HG02840 (cell line): ENCODE results near the gene TAS1R2.

Experiments used
- ATAC-seq: cut with Tn5 transposase; IDR thresholded peaks from one replicate; pipeline ENCODE4 v1.9.1; 2021; ENCODE audit warnings: mild to moderate bottlenecking, moderate library complexity, moderate number of reproducible peaks; ENCODE audit not compliant: unreplicated experiment, low FRiP score

TAS1R2 gene

DNA sequence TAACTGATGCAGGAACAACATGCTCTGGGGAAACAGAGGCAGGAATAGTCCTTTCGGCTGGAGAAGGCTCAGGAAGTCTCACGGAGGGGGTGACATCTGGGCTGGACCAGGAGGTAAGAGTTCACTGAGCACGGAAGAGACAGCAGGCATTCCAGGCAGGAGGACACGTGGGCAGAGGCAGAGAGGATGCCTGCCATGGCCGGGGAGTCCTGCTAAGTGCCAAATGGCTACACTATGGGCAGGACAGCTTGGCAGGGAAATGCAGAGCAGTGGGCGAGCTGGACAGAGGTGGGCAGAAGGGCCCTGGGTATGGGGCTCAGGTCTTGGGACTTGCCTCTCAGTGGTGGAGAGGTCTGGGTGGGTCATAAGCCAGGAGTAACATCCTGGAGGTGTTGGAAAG is 25.3 kb upstream of the TAS1R2 start:
- no peak for ATAC-seq

DNA sequence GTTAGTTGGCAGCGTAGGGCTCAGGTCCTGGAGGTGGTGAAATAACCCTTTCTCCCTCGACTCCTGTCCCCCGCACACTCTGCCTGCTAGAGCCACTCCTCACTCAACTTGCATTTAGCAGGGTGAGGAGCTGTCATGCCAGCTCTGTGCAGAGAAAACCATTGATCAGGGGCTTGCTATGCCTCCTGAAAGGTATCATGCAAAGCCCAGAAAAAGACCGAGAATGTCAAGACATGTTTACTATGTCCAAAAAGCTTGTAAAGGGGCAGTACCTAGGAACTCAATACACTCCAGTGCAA is 24.9 kb upstream of the TAS1R2 start:
- no peak for ATAC-seq

DNA sequence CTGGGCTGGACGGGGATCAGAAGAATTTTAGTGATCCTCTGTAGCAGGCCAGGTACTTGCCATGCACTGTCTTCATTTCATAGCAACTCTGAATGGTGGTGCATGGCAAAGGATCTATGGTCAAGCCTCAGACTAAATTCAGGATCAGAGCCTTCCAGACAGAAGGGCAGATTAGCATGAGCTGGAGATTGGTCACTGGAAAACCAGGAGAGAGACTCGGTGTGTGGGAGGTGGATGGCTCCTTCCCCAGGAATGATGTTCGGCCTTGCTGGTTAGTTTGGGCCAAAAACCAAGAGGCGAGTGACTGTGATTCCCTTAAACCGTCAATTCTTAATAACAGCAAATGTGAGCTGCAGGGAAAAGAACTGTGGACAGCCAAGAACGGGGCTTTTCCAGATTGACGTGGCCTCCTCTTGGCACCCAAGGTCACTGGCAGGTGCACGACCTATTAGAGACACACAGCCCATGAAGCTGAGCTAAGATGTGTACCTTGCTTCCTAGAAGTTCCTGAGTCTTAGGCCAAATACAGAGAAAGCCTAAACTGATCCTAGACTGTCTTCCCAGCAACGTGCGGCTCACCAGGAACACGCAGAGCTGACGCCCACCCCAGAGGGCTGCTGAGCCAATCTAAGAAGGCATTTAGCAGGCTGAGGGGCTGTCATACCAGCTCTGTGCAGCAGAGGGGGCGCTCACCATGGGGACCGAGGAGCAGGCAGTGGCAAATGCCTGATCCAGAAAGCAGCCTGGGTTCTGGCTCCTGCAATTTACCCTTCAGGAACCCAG is 24.4 kb upstream of the TAS1R2 start:
- ATAC-seq = no peak

DNA sequence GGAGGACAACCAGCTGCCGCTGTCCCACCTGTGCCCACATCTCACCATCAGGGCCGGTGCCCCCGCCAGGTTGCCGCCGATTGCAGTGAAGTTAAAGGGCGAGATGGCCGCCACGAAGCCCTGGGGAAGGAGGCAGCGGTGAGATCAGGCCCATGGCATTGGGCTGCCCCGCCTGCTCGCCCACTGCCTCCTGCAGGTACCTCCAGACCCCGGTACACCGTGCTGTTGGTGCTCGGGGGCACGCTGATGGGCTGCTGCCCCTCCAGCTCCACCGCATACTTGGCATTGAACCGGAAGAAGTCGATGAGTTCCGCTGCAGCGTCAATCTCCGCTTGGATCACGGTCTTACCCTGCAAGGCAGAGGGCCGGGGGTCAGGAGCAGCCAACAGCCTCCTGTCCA is 23.6 kb upstream of the TAS1R2 start:
- ATAC-seq = no peak

DNA sequence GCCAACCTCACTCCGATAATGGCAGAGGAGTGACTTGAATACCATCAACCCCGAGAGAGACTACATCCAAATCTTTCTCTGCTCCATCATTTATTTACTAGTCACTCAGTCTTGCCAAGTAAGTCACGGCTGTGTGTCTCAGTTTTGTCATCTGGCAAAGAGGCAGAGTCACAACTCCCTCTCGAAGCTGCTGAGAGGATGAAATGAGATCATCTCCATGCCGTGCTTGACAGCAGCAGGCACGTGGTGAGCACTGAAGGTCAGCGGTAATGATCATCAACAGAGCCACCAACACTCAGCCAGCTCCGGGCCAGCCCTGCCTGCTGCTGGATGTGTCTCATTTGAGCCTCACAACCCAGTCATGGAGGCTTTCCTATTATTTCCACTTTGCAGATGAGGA is 23.0 kb upstream of the TAS1R2 start:
- ATAC-seq = no peak

DNA sequence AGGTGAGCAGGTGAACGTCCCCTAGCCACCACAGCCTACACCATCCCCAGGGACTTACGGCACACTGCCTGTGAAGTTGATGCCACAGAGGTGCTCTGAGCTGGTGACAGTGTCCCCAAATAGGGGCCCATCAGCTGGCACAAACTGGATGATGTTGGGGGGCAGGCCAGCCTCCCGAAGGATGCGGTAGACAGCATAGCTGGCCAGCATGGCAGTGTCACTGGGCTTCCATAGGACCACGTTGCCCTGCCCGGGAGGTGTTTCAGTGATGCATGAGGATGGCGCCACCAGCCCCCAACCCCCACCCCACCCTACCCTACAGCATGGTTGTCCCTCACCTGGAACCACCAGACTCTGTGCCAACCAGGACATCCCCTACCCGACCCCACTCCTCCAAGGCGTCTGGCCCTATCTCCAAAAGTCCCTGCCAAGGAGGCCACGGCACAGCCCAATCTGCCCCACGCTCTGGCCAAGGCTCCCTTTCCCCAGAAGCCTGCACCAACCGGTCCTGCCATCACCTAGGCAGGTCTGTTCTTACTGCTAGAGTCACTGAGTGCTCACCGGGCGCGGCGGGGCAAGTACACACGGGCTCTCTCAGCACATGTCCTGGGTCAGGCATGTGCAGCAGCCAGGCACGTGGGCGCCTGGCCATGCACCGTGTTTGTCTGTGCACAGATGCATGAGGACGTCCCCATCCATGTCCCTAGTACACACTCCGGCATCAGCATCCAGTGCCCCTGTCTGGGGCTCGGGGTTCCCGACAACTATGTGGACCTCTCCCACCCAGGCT is 22.4 kb upstream of the TAS1R2 start:
- no peak for ATAC-seq

DNA sequence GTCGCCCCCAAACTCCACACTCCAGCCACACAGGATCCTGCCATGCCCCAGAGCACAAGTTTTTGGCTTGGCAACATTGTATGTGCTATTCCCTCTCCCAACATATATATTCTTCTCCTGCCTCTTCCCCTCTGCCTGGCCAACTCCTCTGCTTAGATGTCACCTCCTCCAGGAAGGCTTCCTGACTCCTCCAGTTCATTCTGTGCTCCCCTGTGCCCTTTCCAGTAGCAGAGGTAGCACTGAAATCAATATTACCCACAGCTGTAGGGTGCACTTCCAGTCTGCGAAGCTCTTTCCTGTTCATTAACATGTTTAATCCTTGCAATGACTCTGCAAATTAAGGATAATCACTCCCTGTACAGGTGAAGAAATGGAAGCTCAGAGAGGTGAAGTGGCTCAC is 21.7 kb upstream of the TAS1R2 start:
- ATAC-seq = no peak

DNA sequence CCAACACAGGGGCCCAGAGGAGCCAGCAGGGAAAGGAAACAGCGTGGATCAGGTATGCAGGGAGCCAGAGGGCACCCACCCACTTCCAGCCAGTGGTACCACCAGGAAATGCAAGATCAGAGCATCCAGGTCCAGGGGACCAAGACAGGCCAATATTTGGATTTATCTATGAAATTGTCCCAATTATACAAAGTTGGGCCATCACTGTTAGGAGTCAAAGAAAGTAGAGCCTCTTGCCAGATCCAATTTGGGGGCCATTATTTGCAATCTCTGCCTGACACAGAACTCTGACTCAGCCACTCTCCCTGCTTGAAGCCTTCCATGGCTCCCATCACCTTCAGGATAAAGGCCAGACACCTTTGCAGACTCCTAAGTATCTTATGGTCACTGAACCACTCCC is 21.1 kb upstream of the TAS1R2 start:
- no peak for ATAC-seq

DNA sequence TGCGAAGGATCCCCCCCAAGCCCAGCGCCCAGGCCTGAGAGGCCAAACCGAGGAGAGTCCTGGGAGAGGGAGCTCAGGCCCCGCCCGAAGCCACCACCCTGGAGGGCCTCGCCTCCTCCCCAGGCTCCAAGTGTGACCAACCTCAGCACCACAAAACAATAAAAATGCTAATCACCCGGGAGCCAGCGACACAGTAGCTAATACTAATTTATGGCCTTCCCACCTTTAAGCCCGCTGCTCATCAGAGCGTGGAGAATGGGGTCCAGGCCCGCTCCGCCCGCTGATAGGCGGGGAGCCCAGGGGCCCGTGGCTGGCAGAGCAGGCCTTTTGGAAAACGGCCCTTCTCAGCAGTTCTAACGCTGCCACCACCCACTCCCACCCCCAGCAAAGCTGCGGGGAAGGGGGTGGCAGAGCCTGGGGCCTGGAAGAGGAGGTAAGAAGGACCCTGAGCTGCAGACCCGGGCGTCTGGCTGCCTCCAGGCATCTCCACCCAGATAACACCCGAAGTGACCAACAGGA is 20.4 kb upstream of the TAS1R2 start:
- ATAC-seq = no peak

DNA sequence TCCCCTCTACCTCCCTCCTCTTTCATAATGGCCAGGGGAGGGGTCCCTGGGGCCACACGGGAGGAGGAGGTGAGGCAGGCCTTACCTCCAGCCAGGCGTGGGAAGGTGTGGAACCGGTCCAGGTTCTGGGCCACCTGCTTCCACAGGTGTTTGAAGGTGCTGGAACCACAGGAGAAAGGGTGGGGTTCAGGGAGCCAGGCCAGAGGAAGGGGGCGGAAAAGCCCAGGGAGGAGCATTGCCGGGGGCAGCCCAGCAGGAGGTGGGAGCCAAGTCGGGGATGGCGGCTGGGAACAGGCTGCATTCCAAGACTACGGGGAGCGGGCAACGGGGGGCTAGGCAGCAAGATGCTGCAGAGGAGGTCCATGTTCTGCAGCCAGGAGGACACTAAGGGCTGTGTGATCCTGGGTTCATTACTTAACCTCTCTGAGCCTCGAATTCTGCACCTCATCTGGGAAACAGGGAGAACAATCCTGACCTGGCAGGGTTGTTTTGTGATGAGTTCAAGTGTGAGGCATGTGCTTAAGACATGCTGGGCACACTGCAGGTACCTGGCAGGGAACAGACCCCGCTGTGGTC is 19.8 kb upstream of the TAS1R2 start:
- ATAC-seq = no peak

DNA sequence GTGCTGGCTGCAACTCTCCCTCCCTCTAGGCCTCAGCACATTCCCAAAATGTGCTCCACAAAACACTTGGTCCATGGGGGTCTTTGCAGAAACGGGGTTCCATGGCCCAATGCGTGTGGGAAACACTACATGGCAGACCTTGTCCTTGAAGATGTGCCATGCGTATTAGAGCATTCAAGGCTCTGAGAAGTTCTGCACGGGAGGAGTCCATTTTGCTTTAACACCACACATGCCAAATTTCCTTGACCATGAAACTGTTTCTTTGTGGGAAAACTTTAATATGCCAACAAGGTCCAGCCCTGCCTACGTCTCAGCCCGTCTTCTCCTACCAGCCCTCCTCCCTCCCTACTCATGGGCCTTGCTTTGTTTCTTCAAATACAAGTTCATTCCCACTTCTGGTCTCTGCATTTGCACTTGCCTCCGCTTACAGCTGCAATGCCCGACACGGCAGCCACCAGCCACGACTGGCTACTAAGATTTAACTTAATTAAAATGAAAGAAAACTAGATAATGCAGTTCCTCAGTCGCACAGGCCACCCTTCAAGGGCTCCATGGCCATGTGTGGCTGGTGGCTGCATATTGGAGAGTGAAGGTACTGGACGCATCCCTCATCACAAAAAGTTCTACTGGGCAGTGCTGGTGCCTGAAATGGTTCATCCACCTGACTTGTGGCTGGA is 19.2 kb upstream of the TAS1R2 start:
- no peak for ATAC-seq

DNA sequence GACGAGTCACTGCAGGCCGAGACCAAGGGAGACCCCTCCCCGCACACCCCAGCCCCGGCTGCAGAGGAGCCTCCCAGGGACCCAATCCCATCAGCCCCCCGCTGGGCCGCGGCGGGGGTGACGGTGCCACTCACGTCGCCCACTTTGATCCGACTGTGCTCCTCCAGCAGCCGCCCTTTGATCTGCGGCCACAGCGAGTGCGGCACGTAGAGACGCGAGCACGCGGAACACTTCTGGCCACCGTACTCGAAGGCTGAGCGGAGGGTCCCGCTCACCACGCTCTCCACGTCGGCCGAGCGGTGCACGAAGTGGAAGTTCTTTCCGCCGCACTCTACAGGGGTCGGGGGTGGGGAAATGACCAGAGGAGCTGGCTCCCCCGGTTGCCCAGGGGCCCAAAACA is 17.8 kb upstream of the TAS1R2 start:
- ATAC-seq = no peak

DNA sequence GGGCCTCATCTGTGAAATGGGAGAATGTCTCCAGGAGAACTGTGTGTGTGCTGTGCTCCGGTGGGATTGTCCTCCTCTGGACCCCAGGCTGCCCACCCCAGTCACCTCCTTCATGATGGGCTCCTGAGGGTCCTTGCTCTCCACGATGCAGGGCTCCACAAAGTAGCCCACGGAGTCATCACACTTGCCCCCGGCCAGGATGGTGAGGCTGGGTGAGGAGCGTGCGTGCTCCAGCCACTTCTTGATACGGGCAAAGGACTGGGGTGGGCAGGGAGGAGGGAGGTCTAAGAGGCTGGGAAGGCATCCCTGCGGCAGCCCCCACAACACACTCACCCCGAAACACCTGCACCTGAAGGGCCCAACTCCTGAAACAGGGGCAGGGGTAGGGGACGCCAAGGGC is 16.8 kb upstream of the TAS1R2 start:
- no peak for ATAC-seq

DNA sequence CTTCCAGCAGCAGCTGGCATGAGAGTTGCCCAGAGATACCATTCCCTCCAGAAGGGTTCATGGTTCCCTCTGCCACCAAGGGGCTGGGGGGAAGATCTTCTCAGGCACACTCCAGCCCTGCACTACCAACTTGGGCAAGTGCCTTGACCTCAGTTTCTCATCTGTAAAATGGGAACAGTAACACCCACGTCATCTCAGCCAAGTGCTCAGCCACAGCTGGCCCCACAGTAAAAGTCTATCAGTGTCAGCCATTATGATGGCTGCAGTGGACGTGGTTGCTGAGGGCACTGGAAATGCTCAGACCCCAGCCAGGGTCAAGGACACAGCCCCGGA is 16.3 kb upstream of the TAS1R2 start:
- no peak for ATAC-seq

DNA sequence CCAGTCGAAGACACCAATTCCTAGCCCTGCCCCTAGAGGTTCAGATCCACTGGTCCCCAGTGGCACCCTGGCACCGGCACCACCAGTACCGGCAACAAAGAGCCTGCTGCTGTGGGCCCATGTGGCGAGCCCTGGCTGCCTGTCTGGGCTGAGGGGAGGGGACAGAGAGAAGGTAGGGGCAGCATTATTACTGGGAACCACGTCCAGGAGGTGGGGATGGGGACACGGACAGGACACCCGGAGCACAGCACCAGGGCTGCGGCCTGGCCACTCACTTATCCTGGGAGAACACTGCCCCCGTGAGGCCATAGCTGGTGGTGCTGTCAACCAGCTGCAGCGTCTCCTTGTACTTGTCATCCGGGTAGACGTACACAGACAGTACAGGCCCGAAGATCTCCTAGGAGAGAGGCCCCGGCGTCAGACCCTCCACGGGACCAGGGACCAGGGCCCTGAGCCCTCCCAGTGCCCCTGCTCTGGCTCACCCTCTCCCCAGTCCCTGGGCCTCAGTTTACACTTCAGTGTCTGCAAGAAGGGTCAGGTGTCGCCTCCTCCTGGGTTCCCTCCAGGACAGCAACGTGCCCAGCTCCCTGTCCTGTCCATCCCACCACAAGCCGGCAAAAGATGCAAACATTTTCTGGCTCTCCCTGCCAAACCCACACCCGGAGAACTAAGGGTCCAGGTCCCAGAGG is 15.8 kb upstream of the TAS1R2 start:
- no peak for ATAC-seq

DNA sequence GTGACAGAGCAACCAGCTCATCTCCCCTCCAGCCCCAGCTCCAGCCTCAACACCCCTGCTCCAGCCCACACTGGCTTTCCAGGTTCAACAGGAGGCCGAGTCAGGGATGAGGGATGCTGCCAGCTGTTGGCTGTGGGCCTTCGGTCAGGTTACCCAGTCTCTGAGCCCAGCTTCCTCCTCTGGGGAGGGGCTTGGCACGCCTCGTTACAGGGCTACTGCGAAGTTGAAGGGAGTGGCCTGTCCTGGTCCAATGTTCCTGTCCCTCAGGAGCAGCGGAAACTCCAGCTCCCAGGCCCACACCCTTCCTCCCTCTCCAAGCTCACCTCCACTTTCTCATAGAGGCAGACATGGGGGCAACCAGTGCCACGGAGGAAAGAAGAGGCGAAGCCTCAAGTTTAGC is 15.1 kb upstream of the TAS1R2 start:
- no peak for ATAC-seq

DNA sequence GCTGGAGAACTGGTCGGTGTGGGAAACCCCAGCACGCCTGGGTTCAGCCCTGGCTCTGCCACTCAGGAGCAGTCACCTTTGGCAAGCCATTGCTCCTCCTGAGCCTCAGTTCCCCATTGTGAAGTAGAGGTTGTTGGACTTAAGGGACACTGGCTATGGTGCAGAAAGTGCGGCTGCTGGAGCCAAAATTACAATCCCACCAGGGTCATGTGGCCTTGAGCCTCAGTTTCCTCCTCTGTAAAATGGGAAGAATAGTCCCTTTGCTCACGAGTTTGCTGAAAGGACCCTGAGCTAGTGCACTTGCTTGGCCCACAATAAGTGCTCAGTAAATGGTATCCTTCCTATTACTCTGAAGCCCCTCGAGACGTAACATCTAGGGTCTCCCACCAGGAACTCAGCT is 14.6 kb upstream of the TAS1R2 start:
- no peak for ATAC-seq

DNA sequence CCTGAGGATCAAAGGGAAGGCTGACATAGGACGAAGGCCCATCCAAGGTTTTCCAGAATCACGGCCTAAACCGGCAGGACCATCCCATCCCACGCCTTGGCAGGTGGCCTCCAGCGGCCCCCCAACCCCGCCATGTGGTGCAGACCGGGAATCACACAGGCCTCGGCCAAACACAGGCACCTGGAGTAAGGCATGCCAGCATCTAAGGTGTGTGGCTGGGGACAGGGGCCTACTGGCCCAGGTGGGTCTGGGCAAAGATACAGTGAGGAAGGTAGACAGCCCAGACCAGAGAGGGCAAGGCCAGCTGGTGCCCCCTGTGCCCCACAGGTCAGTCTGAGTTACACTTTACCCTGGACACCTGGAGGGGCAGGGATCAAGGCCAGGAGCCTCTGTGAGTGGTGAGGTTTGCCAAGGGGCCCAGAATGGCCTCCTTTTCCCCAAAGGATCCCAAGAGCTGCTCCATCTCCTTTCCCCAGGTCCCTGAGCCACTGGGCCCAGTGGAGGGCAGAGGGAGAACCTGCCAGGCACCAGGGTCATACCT is 12.7 kb upstream of the TAS1R2 start:
- no peak for ATAC-seq

DNA sequence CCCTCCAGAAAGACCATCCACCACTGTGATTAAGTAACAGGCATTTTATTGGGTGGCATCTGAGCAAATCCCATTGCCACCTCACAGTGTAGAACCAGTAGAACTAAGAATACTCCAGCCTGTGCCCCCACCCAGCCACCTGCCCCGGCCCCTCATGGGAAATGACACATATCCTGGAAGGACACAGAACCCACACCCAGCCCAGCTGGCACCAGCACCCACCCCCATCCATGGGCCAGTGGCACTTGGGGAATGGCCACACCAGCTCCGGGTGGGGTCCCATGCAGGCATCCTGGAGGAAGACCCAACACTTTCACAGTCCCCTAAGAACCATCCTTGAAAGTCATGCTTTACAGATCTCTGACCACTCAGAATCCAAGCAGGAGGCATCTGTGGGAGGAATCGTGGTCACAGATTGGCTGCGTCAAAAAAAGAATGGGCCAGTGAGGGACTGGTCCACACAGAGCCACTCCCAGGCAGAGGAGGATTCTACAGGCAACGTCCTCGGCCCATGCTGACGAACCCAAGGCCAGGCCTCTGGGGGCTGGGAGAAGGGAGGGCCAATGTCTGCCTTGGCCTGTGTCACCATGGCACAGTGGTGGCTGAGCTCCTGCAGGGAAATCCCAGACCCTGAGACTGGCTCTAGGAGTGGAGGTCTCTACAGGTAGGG is 12.1 kb upstream of the TAS1R2 start:
- no peak for ATAC-seq

DNA sequence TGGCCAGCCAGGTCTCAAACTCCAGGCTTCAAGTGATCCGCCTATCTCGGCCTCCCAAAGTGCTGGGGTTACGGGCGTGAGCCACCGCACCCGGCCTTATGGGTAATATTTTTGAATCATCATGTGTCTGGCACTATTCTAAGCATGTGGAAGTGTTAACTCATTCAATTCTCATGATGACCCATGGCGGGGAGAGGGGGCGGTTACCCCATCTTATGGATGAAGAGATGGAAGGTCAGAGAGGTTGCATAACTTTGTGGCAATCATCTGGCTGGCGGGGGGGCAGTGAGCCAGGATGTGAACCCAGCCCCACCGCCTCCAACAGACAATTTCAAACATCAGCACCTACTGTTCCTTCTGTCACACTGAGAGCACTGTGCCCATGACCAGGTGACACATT is 11.5 kb upstream of the TAS1R2 start:
- ATAC-seq = no peak
